Activated CD8-positive, alpha-beta T cell treated with anti-CD3 and anti-CD28 coated beads for 36 hours (primary cell): ENCODE measurements around the gene UBAC2. TPM values are rescaled to one million over a fixed set of nuclear protein-coding genes. Genes with fewer than 3 reads are reported as not detected.

Source experiments
- ATAC-seq: fragments of 200-7000 bp; cut with Tn5 transposase; one replicate; pipeline ENCODE4 v1.10.0; 2021; ENCODE audit warnings: mild to moderate bottlenecking, moderate library complexity
- CTCF ChIA-PET: fragments of 350-600 bp; sonication (Branson Sonifier 250); formaldehyde crosslinking; loops from one replicate; lab custom pipeline; 2021; ENCODE audit warnings: antibody characterized with exemption; lab: Charles Lee
- POLR2A ChIA-PET: fragments of 350-600 bp; sonication (Branson Sonifier 250); formaldehyde crosslinking; loops from one replicate; lab custom pipeline; 2021; ENCODE audit warnings: antibody characterized with exemption; lab: Charles Lee
- DNase-seq: peaks from one replicate; pipeline ENCODE4 v3.0.0-alpha.2; 2020
- H3K27ac Mint-ChIP-seq: one replicate; pipeline ENCODE4 v1.8.0; 2021; ENCODE audit warnings: mild to moderate bottlenecking, mixed read lengths
- H3K27me3 Mint-ChIP-seq: one replicate; pipeline ENCODE4 v1.8.0; 2021; ENCODE audit warnings: mixed read lengths
- H3K36me3 Mint-ChIP-seq: one replicate; pipeline ENCODE4 v1.8.0; 2021; ENCODE audit warnings: low read depth, mixed read lengths
- H3K4me1 Mint-ChIP-seq: one replicate; pipeline ENCODE4 v1.8.0; 2021; ENCODE audit warnings: low read depth, mixed read lengths
- H3K4me3 Mint-ChIP-seq: one replicate; pipeline ENCODE4 v1.8.0; 2021; ENCODE audit warnings: mild to moderate bottlenecking, moderate library complexity, mixed read lengths
- H3K9me3 Mint-ChIP-seq: one replicate; pipeline ENCODE4 v1.8.0; 2021; ENCODE audit warnings: mixed read lengths
- intact Hi-C: fragments of 100-400 bp; cut with micrococcal nuclease; formaldehyde crosslinking; loops from one replicate; pipeline ENCODE4 v1.10.0; 2022
- total RNA-seq, 2 experiments: library from RNA; stranded (reverse); gene quantifications; one replicate each; pipeline ENCODE4 v1.2.3, GENCODE V29; 2021
- TF ChIP-seq, protein P1 (sequence below): fragments of 200-600 bp; IDR thresholded peaks from one replicate; pipeline ENCODE4 v1.8.0; 2022; ENCODE audit warnings: antibody characterized with exemption, mild to moderate bottlenecking

The UBAC2 gene
- total RNA-seq, 2 experiments from 2014 or later, result 63.7 to 68.4 TPM

DNA sequence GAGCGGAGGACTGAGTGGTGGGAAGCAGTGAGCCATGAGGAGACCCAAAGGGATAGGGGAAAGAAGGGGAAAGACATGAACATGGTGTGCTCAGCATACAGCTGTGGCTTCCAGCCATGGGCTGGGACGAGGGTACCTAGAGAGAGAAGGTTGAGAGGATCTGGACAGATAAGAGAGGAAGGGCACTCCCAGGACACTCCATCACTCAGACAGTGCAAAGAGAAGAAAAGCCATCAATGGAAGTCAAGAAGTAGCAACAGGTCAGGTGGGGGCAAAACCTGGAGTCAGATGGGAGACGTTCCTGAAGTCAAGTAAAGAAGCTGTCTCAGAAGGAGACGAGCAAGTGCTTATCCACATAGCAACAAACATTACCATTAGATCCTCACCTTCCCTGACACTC, 40.2 kb upstream of the UBAC2 start:
- CTCF ChIA-PET, result interaction anchor here (1.3 kb wide), 1 partner anchor 16 kb away, joined by 6 read pairs; no protein-coding TSS in a partner anchor
- Mint-ChIP-seq H3K27ac (no peak overlapping the region), H3K36me3 (no peaks in the 10 kb centered on the region), H3K4me3 (no peak overlapping the region), H3K27me3 (peaks cover 3% of the 10 kb centered on the region), H3K9me3 (no peaks in the 10 kb centered on the region), H3K4me1 (peaks cover 2% of the 10 kb centered on the region)
- ATAC-seq, result no peak
- intact Hi-C loops, result no loop called here
- POLR2A ChIA-PET, result interaction anchor here (0.6 kb wide), 1 partner anchor 25 kb away, joined by 4 read pairs; no protein-coding TSS in a partner anchor
- TF ChIP-seq, protein P1, sequence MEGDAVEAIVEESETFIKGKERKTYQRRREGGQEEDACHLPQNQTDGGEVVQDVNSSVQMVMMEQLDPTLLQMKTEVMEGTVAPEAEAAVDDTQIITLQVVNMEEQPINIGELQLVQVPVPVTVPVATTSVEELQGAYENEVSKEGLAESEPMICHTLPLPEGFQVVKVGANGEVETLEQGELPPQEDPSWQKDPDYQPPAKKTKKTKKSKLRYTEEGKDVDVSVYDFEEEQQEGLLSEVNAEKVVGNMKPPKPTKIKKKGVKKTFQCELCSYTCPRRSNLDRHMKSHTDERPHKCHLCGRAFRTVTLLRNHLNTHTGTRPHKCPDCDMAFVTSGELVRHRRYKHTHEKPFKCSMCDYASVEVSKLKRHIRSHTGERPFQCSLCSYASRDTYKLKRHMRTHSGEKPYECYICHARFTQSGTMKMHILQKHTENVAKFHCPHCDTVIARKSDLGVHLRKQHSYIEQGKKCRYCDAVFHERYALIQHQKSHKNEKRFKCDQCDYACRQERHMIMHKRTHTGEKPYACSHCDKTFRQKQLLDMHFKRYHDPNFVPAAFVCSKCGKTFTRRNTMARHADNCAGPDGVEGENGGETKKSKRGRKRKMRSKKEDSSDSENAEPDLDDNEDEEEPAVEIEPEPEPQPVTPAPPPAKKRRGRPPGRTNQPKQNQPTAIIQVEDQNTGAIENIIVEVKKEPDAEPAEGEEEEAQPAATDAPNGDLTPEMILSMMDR, result no peak
- DNase-seq, result no peak

DNA sequence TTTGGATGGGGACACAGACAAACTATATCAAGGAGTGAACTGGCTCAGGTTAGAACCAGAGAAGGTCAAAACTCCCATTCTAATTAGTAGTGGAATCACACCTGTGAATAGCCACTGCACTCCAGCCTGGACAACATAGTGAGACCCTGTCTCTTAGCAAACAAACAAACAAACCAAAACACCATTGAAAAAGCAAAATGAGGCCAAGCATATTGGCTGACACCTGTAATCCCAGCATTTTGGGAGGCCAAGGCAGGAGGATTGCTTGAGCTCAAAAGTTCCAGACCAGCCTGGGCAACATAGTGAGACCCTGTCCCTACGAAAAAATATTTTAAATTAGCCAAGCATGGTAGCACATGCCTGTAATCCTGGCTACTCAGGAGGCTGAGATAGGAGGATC, 39.1 kb upstream of the UBAC2 start:
- CTCF ChIA-PET, result interaction anchor here (0.7 kb wide), 1 partner anchor 133 kb away, joined by 3 read pairs; no protein-coding TSS in a partner anchor
- H3K36me3 Mint-ChIP-seq, result no peaks in the 10 kb centered on the region
- POLR2A ChIA-PET, result no interaction called here

DNA sequence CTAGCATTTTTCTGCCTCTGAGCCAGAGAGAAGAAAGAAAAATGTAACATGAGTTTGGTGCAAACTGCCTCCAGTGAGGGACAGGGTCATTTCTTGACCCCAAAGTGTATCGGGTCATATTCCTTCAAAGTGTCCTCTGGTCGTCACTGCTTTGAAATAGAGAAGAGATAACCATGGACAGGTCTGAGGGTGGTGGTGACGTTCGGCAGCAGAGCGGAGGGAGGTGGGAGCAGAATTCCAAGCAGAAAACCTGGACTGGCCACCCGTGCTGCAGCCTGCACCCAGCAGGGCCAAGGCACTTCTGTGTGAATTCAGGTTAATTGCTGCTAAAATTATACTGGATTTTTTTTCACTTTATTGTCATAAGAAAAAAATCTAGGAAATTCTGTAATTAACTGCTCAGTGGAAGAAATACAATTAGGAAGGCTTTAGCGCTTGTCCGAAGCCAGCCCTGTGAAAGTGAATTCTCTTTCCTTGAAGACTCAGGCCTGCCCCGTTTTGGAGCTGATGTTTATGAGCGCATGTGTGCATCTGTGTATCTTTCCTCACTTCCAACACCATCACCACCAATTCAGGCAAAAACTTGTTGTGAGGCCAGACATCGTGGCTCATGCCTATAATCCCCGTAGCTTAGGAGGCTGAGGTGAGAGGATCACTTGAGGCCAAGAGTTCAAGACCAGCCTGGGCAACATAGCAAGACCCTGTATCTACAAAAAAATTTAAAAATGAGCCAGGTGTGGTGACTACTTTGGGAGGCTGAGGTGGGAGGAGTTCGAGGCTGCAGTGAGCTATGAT, 37.9 kb upstream of the UBAC2 start:
- TF ChIP-seq, protein P1, result no peak
- H3K9me3 Mint-ChIP-seq, result no peaks in the 10 kb centered on the region
- H3K27ac Mint-ChIP-seq, result no peak overlapping the region
- peaks cover 3% of the 10 kb centered on the region for H3K27me3 Mint-ChIP-seq
- DNase-seq (no peak), ATAC-seq (no peak)
- no peak overlapping the region for H3K4me3 Mint-ChIP-seq
- intact Hi-C loops, result no loop called here
- POLR2A ChIA-PET, result no interaction called here
- CTCF ChIA-PET, result interaction anchor here (4.2 kb wide), 1 partner anchor 14 kb away, joined by 23 read pairs; no protein-coding TSS in a partner anchor
- H3K4me1 Mint-ChIP-seq, result peaks cover 2% of the 10 kb centered on the region
- no peaks in the 10 kb centered on the region for H3K36me3 Mint-ChIP-seq

More for the DNA sequence above, 39.1 kb upstream of the UBAC2 start:
- Mint-ChIP-seq H3K27ac (no peak overlapping the region), H3K4me1 (peaks cover 2% of the 10 kb centered on the region), H3K4me3 (no peak overlapping the region), H3K9me3 (no peaks in the 10 kb centered on the region), H3K27me3 (peaks cover 3% of the 10 kb centered on the region)
- ATAC-seq (no peak), DNase-seq (no peak)
- TF ChIP-seq, protein P1, result no peak
- intact Hi-C loops, result no loop called here

DNA sequence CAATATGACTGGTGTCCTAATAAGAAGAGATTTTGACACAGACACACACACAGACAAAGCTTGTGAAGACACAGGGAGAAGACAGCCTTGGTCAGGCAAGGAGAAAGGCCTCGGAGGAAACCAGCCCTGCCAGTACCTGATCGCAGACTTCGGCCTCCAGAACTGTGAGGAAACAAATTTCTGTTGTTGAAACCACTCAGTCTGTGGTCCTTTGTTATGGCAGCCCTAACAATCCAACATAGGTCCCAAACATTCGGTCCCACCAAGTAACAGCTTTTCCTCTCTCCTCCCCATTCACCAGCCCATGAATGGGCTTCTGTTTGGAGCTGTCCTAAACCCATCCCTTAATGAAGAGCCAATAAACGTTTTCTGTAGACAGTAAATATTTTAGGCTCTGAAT, 36.4 kb upstream of the UBAC2 start:
- ChIA-PET POLR2A (no interaction called here), CTCF (interaction anchor here (4.2 kb wide), 1 partner anchor 12 kb away, joined by 23 read pairs; no protein-coding TSS in a partner anchor)
- no peaks in the 10 kb centered on the region for H3K9me3 Mint-ChIP-seq
- H3K36me3 Mint-ChIP-seq, result no peaks in the 10 kb centered on the region
- peaks cover 3% of the 10 kb centered on the region for H3K27me3 Mint-ChIP-seq
- H3K27ac Mint-ChIP-seq, result no peak overlapping the region
- intact Hi-C loops, result no loop called here
- H3K4me1 Mint-ChIP-seq, result peaks cover 2% of the 10 kb centered on the region
- ATAC-seq, result no peak
- no peak for DNase-seq
- no peak overlapping the region for H3K4me3 Mint-ChIP-seq
- TF ChIP-seq, protein P1, result no peak
